NCI-H146 (cell line): ENCODE data around the gene NCL.
"Not testable (repeated sequence)": the region's sequence is repeated elsewhere in the genome, so short reads cannot be mapped to it uniquely, and the experiment has no call there.

ENCODE experiments used
- DNase-seq: peaks from one replicate; lab custom pipeline; 2025; lab: John Stamatoyannopoulos, UW

NCL gene

DNA sequence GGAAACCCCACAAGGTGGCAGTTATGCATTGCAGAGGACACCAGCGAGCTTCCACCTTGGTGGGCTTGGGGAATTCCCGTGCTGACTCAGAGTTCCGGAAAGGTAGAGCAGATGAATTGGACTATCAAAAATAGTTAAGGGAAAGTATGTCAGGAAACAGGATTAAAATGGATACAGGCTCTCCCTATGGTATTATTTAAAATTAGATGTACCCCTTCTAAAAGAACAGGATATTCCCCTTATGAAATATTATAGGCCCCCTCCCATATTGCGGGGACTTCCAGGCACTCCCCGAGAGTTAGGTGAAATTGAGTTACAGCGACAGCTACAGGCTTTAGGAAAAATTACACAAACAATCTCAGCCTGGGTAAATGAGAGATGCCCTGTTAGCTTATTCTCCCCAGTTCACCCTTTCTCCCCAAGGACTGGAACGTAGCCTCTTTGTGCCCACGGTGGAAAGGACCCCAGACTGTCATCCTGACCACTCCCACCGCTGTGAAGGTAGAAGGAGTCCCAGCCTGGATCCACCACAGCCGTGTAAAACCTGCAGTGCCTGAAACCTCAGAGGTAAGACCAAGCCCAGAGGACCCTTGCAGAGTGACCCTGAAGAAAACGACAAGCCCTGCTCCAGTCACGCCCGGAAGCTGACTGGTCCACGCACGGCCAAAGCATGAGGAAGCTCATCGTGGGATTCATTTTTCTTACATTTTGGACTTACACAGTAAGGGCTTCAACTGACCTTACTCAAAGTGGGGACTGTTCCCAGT is 58.5 kb downstream of the NCL start:
- DNase-seq: not testable (repeated sequence)

DNA sequence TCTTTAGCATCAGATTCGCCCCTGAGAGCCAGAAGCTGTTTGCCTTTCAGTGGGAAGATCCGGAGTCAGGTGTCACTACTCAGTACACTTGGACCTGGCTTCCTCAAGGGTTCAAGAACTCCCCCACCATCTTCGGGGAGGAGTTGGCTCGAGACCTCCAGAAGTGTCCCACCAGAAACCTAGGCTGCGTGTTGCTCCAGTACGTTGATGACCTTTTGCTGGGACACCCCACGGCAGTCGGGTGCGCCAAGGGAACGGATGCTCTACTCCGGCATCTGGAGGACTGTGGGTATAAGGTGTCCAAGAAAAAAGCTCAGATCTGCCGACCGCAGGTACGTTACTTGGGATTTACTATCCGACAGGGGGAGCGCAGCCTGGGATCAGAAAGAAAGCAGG is 60.1 kb downstream of the NCL start:
- not testable (repeated sequence) for DNase-seq
